CD14-positive monocyte (primary cell): ENCODE results near the gene UAP1L1. TPM values are rescaled to one million over a fixed set of nuclear protein-coding genes. Genes with fewer than 3 reads are reported as not detected.
A peak's percentile ranks its signal among the peaks of the same experiment; 100 is the strongest.

ENCODE experiments used
- DNase-seq, 3 donors: peaks; one replicate each; pipeline ENCODE4 v3.0.0-alpha.2; 2011 to 2022
- H2AFZ ChIP-seq: 2 replicates; pipeline ENCODE4 v1.6.0; 2012; ENCODE audit warnings: mild to moderate bottlenecking, low read depth, low read length, inconsistent platforms; ENCODE audit not compliant: insufficient read depth, poor library complexity, severe bottlenecking
- H3K27ac ChIP-seq, 2 donors: 1 replicate in 1 of 2; 2 replicates in 1 of 2; pipeline ENCODE4 v1.5.1; 2012 to 2013; ENCODE audit warnings: low read length in 2 of 2, control low read depth in 1 of 2, inconsistent platforms in 1 of 2, low read depth in 1 of 2, mild to moderate bottlenecking in 1 of 2
- H3K27me3 ChIP-seq, 2 donors: one replicate each; pipeline versions ENCODE4 v1.6.0 to v1.6.1; 2011 to 2013; ENCODE audit warnings: low read length in 2 of 2; ENCODE audit not compliant: control insufficient read depth in 2 of 2, insufficient read depth in 2 of 2
- H3K36me3 ChIP-seq, 2 donors: replicated peaks in 1 of 2; 1 replicate in 1 of 2; 2 replicates in 1 of 2; pipeline versions ENCODE4 v1.5.1 to v1.6.1; 2012 to 2013; ENCODE audit warnings: low read length in 2 of 2, control low read depth in 1 of 2, inconsistent platforms in 1 of 2, mild to moderate bottlenecking in 1 of 2; ENCODE audit not compliant: insufficient read depth in 2 of 2, control insufficient read depth in 1 of 2
- H3K4me1 ChIP-seq, 2 donors: 1 replicate in 1 of 2; 2 replicates in 1 of 2; pipeline versions ENCODE4 v1.5.1 to v1.6.1; 2012 to 2013; ENCODE audit warnings: low read length in 2 of 2, control low read depth in 1 of 2, inconsistent platforms in 1 of 2, mild to moderate bottlenecking in 1 of 2, moderate library complexity in 1 of 2; ENCODE audit not compliant: insufficient read depth in 2 of 2, control insufficient read depth in 1 of 2
- H3K4me2 ChIP-seq: replicated peaks from 2 replicates; pipeline ENCODE3; 2012; ENCODE audit warnings: low read length, moderate library complexity, mild to moderate bottlenecking; ENCODE audit not compliant: poor library complexity, severe bottlenecking; ENCODE audit errors: extremely low read depth
- H3K4me3 ChIP-seq, 3 experiments: fragments of 200-600 bp in 1 of 3; sonication (generic) in 1 of 3; replicated peaks in 1 of 3; 1 replicate in 2 of 3; 2 replicates in 1 of 3; pipeline ENCODE4 v1.5.1; 2011 to 2013; ENCODE audit warnings: low read length in 3 of 3, mild to moderate bottlenecking in 3 of 3, control low read depth in 2 of 3, low read depth in 2 of 3, inconsistent platforms in 1 of 3, moderate library complexity in 1 of 3
- H3K79me2 ChIP-seq: 2 replicates; pipeline ENCODE4 v1.6.0; 2012; ENCODE audit warnings: mild to moderate bottlenecking, control low read depth, inconsistent platforms, low read length, moderate library complexity; ENCODE audit not compliant: insufficient read depth
- H3K9ac ChIP-seq: 2 replicates; pipeline ENCODE4 v1.6.0; 2017; ENCODE audit warnings: low read length, mild to moderate bottlenecking; ENCODE audit not compliant: insufficient read depth, poor library complexity, severe bottlenecking
- H3K9me3 ChIP-seq, 2 donors: replicated peaks in 1 of 2; 1 replicate in 1 of 2; 2 replicates in 1 of 2; pipeline versions ENCODE4 v1.5.1 to v1.6.1; 2012 to 2013; ENCODE audit warnings: low read length in 2 of 2, control low read depth in 1 of 2; ENCODE audit not compliant: control insufficient read depth in 1 of 2, insufficient read depth in 1 of 2
- H4K20me1 ChIP-seq: 2 replicates; pipeline ENCODE4 v1.6.0; 2012; ENCODE audit warnings: mild to moderate bottlenecking, low read length, control low read depth, moderate library complexity; ENCODE audit not compliant: insufficient read depth
- H3K27ac Mint-ChIP-seq, 7 donors: one replicate each; pipeline ENCODE4 v1.8.0; 2020; ENCODE audit warnings: mild to moderate bottlenecking in 7 of 7, mixed read lengths in 7 of 7, moderate library complexity in 6 of 7, inconsistent platforms in 2 of 7
- H3K27me3 Mint-ChIP-seq, 3 donors: one replicate each; pipeline ENCODE4 v1.8.0; 2021 to 2022; ENCODE audit warnings: low read depth in 3 of 3, mild to moderate bottlenecking in 3 of 3, mixed read lengths in 3 of 3, moderate library complexity in 3 of 3, inconsistent platforms in 1 of 3
- H3K36me3 Mint-ChIP-seq, 2 donors: one replicate each; pipeline ENCODE4 v1.8.0; 2020; ENCODE audit warnings: mixed read lengths in 2 of 2, inconsistent platforms in 1 of 2, mild to moderate bottlenecking in 1 of 2
- H3K4me1 Mint-ChIP-seq: one replicate; pipeline ENCODE4 v1.8.0; 2020; ENCODE audit warnings: mild to moderate bottlenecking, mixed read lengths
- H3K4me3 Mint-ChIP-seq, 2 donors: one replicate each; pipeline ENCODE4 v1.8.0; 2020; ENCODE audit warnings: mild to moderate bottlenecking in 2 of 2, mixed read lengths in 2 of 2, moderate library complexity in 1 of 2
- H3K9me3 Mint-ChIP-seq, 7 donors: one replicate each; pipeline ENCODE4 v1.8.0; 2020 to 2022; ENCODE audit warnings: mixed read lengths in 7 of 7, mild to moderate bottlenecking in 6 of 7, moderate library complexity in 6 of 7, inconsistent platforms in 2 of 7
- WGBS: methylation state at CpG from one replicate; pipeline ENCODE4 v1.1.5; 2013; ENCODE audit warnings: missing lambda C conversion rate; ENCODE audit not compliant: insufficient coverage; 5-methylcytosine and 5-hydroxymethylcytosine counted together
- intact Hi-C, 2 donors: fragments of 100-400 bp; cut with micrococcal nuclease; formaldehyde crosslinking; loops; one replicate each; pipeline versions ENCODE4 v1.15.0 to v1.15.1; 2023
- polyA plus RNA-seq, 3 donors: library from polyadenylated mRNA; depleted of rRNA in 1 of 3; unstranded in 2 of 3; stranded (reverse) in 1 of 3; fragments of 300-500 nt in 2 of 3; fragments of >200 nt in 1 of 3; fragmentation: Illumina TruSeq in 2 of 3; gene quantifications; 1 replicate in 2 of 3; 2 replicates in 1 of 3; pipeline ENCODE4 v1.2.3, GENCODE V29; 2012 to 2021
- TF ChIP-seq, protein P1 (sequence below): fragments of 200-600 bp; IDR thresholded peaks from one replicate; pipeline ENCODE4 v1.8.0; 2022; ENCODE audit warnings: antibody characterized with exemption, mild to moderate bottlenecking

The UAP1L1 gene
- polyA plus RNA-seq, 3 donors = 5.7 to 16.7 (median 14.8) TPM

DNA sequence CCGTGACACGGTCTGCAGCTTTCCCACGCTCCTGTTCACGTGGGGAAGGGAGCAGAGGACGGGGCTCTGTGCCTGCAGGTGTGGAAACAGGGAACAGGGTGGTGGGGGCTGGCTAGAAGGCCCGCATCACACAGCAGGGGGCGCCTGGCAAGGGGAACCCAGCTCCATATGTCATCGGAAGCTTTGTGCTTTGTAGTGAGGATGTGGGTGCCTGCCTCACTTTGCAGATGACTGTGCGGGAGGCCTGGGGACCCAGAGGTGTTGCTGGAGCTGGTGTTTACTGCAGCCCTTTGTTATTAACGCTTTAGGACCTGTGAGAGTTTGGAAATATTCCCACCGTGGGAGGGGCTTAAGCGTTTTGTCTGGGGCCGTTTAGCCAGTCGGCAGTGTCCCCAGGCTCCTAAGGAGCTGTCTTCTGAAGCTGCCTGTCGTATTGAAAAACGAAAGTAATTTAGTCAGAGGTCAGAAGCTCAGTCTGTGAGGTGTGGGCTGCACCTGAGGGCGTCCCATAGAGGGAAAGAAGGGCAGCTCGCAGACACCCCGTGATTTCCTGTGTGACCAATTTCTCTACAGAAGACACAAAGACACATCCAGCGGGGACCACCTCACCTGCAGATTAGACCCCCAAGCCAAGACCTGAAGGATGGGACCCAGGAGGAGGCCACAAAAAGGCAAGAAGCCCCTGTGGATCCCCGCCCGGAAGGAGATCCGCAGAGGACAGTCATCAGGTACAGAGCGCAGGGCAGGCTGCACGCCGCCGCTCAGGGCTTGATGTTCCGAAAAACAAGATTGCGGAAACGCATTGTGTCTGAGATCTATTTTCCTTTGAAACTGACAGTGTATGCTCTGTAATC, 18.6 kb downstream of the UAP1L1 start:
- Mint-ChIP-seq H3K36me3 (peaks cover 60 to 62% of the 10 kb centered on the region in 2 donors), H3K27me3 (peaks cover 0 to 3% (median 0%) of the 10 kb centered on the region in 3 donors), H3K4me1 (no peaks in the 10 kb centered on the region), H3K27ac (peak overlapping the region in 1 of 7 donors; percentile 65), H3K9me3 (no peaks in the 10 kb centered on the region), H3K4me3 (no peak overlapping the region)
- H3K9me3 ChIP-seq = no peaks in the 10 kb centered on the region
- H3K36me3 ChIP-seq = peaks cover 56 to 79% of the 10 kb centered on the region in 2 donors
- TF ChIP-seq, protein P1, sequence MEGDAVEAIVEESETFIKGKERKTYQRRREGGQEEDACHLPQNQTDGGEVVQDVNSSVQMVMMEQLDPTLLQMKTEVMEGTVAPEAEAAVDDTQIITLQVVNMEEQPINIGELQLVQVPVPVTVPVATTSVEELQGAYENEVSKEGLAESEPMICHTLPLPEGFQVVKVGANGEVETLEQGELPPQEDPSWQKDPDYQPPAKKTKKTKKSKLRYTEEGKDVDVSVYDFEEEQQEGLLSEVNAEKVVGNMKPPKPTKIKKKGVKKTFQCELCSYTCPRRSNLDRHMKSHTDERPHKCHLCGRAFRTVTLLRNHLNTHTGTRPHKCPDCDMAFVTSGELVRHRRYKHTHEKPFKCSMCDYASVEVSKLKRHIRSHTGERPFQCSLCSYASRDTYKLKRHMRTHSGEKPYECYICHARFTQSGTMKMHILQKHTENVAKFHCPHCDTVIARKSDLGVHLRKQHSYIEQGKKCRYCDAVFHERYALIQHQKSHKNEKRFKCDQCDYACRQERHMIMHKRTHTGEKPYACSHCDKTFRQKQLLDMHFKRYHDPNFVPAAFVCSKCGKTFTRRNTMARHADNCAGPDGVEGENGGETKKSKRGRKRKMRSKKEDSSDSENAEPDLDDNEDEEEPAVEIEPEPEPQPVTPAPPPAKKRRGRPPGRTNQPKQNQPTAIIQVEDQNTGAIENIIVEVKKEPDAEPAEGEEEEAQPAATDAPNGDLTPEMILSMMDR = no peak
- no peak overlapping the region for H2AFZ ChIP-seq
- no peak overlapping the region for H3K4me2 ChIP-seq
- no peaks in the 10 kb centered on the region for H3K27me3 ChIP-seq
- H3K4me1 ChIP-seq = no peaks in the 10 kb centered on the region
- no peak overlapping the region for H3K4me3 ChIP-seq
- DNase-seq = no peak
- H3K9ac ChIP-seq = no peak overlapping the region
- H3K79me2 ChIP-seq = no peaks in the 10 kb centered on the region
- no peak overlapping the region for H3K27ac ChIP-seq
- WGBS = 81% methylated on average over 25 of the region's 30 CpGs
- H4K20me1 ChIP-seq = no peaks in the 10 kb centered on the region
- intact Hi-C loops = no loop called here

DNA sequence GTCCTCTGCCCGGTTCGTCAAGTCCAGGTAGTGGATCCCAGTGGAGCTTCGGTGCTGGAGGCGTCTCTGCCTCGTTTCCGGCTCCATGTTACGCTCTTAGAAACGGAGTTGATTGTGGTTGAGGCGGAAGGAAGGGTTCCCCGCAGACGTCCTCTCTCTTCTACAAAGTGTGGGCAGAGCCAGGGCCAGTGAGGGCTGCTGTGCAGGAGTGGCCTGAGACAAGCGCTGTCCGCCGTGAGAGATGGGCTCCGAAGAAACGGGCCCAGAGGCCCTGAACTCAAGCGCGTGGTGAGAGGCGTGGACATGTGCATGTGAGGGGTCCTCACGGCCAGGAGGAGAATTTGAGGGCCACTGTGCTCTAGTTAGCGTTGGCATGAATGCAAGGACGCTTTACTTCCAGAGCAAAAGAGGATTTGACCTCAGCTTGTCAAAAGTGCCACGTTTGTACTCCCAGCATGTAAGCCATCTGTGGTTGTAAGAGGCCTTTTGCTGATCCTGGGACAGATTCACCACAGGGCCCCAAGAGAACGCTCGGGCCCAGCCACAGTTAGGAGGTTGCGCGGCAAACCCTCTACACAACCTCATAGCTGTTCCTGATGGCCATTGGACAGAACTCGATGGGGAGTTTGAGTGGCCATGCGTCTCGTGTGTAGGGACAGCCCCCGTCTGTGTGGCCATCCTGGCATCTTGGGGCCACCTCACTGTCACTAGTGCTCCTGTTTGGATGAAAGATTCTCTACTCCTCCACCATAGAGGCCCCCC, 19.6 kb downstream of the UAP1L1 start:
- Histone ChIP-seq H3K27me3 (no peaks in the 10 kb centered on the region), H3K27ac (no peak overlapping the region), H3K79me2 (no peaks in the 10 kb centered on the region), H3K36me3 (peaks cover 62 to 82% of the 10 kb centered on the region in 2 donors), H3K4me2 (no peak overlapping the region), H2AFZ (no peak overlapping the region), H3K9ac (no peak overlapping the region), H3K4me1 (no peaks in the 10 kb centered on the region), H4K20me1 (no peaks in the 10 kb centered on the region), H3K9me3 (peaks cover 2 to 8% of the 10 kb centered on the region in 2 donors), H3K4me3 (no peak overlapping the region)
- TF ChIP-seq, protein P1 = no peak
- WGBS = 97% methylated on average over 25 of the region's 31 CpGs
- peaks cover 0 to 3% (median 0%) of the 10 kb centered on the region in 3 donors for H3K27me3 Mint-ChIP-seq
- peaks cover 54 to 56% of the 10 kb centered on the region in 2 donors for H3K36me3 Mint-ChIP-seq
- H3K27ac Mint-ChIP-seq = no peak overlapping the region
- no peak for DNase-seq
- no peak overlapping the region for H3K4me3 Mint-ChIP-seq
- intact Hi-C loops = no loop called here
- no peaks in the 10 kb centered on the region for H3K4me1 Mint-ChIP-seq
- H3K9me3 Mint-ChIP-seq = peaks cover 0 to 3% (median 0%) of the 10 kb centered on the region in 7 donors
